SU-DHL-6 (cell line): Measurements from ENCODE around the gene PTPRG.

Source experiments
- H2AFZ ChIP-seq: fragments of 200-600 bp; sonication (generic); 2 replicates; pipeline ENCODE4 v1.6.1; 2014; ENCODE audit warnings: low read depth, mild to moderate bottlenecking, moderate library complexity, mixed read lengths, antibody characterized with exemption, low read length; ENCODE audit not compliant: severe bottlenecking
- H3F3A ChIP-seq: fragments of 200-600 bp; shearing (Covaris generic); 2 replicates; pipeline ENCODE4 v1.6.0; 2016; ENCODE audit warnings: antibody characterized with exemption, mild to moderate bottlenecking; ENCODE audit not compliant: insufficient read depth
- H3K27ac ChIP-seq: fragments of 200-600 bp; sonication (generic); 2 replicates; pipeline ENCODE4 v1.5.1; 2016; ENCODE audit warnings: low read depth, mild to moderate bottlenecking, low read length, moderate library complexity, mixed read lengths
- H3K27me3 ChIP-seq: fragments of 200-600 bp; sonication (generic), shearing (Covaris generic); 2 replicates; pipeline ENCODE4 v1.6.0; 2014; ENCODE audit warnings: mild to moderate bottlenecking, low read length
- H3K36me3 ChIP-seq: fragments of 200-600 bp; sonication (generic); 2 replicates; pipeline ENCODE4 v1.6.1; 2014; ENCODE audit warnings: mild to moderate bottlenecking, low read length, mixed read lengths
- H3K4me2 ChIP-seq: fragments of 300-600, 200-600 bp; shearing (Covaris generic), sonication (generic); 2 replicates; pipeline ENCODE4 v1.6.0; 2014; ENCODE audit warnings: low read length, low read depth, mild to moderate bottlenecking; ENCODE audit not compliant: poor library complexity, severe bottlenecking
- H3K4me3 ChIP-seq: fragments of 200-600 bp; sonication (generic); 2 replicates; pipeline ENCODE4 v1.5.1; 2014; ENCODE audit warnings: antibody characterized with exemption, low read length, mild to moderate bottlenecking, mixed read lengths; ENCODE audit not compliant: insufficient read depth, poor library complexity, severe bottlenecking
- H3K79me2 ChIP-seq: fragments of 200-600 bp; sonication (generic); 2 replicates; pipeline ENCODE4 v1.6.1; 2014; ENCODE audit warnings: mild to moderate bottlenecking, low read length, moderate library complexity; ENCODE audit not compliant: insufficient read depth
- H3K9ac ChIP-seq: fragments of 200-600 bp; sonication (generic); 2 replicates; pipeline ENCODE4 v1.7.0; 2014; ENCODE audit warnings: mild to moderate bottlenecking, low read length
- H3K9me2 ChIP-seq: fragments of 200-600 bp; sonication (generic); replicated peaks from 2 replicates; pipeline ENCODE4 v1.6.1; 2014; ENCODE audit warnings: low read length; ENCODE audit not compliant: insufficient read depth
- H3K9me3 ChIP-seq: fragments of 200-600 bp; sonication (generic); 2 replicates; pipeline ENCODE4 v1.6.1; 2014; ENCODE audit warnings: low read length, mixed read lengths; ENCODE audit not compliant: insufficient read depth
- H4K20me1 ChIP-seq: fragments of 200-600 bp; sonication (generic); 2 replicates; pipeline ENCODE4 v1.6.1; 2014; ENCODE audit warnings: low read depth, mild to moderate bottlenecking, antibody characterized with exemption, low read length, moderate library complexity, mixed read lengths
- CTCF ChIP-seq: fragments of 200-600 bp; sonication (generic); IDR thresholded peaks from one replicate; pipeline ENCODE4 v1.5.1; 2017; ENCODE audit warnings: antibody characterized with exemption, mild to moderate bottlenecking, low read length, moderate library complexity; ENCODE audit not compliant: insufficient read depth, poor library complexity, severe bottlenecking
- EZH2phosphoT487 ChIP-seq: fragments of 200-600 bp; sonication (generic), shearing (Covaris generic); conservative IDR thresholded peaks from 2 replicates; pipeline ENCODE4 v1.6.1; 2018; ENCODE audit warnings: mild to moderate bottlenecking, antibody characterized with exemption, low read length, moderate library complexity, mixed read lengths

Gene PTPRG

GRCh38 chr3:62114763-62115162 lies 553.4 kb downstream of the PTPRG start:
- no peaks in the 10 kb centered on the region for H3K9me2 ChIP-seq
- no peaks in the 10 kb centered on the region for H4K20me1 ChIP-seq
- no peak overlapping the region for H3K4me2 ChIP-seq
- no peak overlapping the region for H3K9ac ChIP-seq
- no peaks in the 10 kb centered on the region for H3K27me3 ChIP-seq
- TF ChIP-seq CTCF (no peak), EZH2phosphoT487 (no peak)
- no peak overlapping the region for H2AFZ ChIP-seq
- H3K79me2 ChIP-seq = no peaks in the 10 kb centered on the region
- no peak overlapping the region for H3K27ac ChIP-seq
- no peaks in the 10 kb centered on the region for H3K36me3 ChIP-seq
- no peak overlapping the region for H3K4me3 ChIP-seq
- H3K9me3 ChIP-seq = no peaks in the 10 kb centered on the region
- no peaks in the 10 kb centered on the region for H3F3A ChIP-seq

DNA sequence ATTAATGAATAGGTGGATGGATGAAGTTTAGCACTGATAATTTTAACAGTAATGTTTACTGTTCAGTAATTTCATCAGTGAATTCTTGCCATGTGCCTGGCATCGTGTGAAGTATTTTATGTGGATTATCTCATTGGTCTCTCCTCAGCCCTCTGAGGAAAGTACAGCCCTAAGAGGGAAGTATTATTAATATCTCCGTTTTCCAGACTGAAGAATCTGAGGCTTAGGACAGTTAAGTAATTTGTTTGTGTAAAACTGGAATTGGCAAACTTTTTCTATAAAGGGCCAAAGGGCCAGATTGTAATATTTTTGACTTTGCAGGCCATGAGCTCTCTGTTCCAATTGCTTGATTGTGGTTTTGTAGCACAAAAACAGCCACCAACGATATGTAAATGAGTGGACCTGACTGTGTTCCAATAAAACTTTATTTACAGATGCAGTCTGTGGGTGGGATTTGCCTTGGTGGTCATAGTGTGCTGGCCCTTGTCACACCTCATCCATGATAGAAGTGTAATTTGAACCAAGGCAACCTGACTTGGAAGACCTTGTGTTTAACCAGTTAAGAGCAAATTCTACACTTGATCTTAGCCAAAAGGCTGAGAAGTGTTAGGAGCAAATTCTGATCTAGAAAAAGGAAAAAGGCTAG lies 556.7 kb downstream of the PTPRG start:
- TF ChIP-seq EZH2phosphoT487 (no peak), CTCF (no peak)
- no peak overlapping the region for H3K4me3 ChIP-seq
- no peak overlapping the region for H3K4me2 ChIP-seq
- H3K9me3 ChIP-seq = no peaks in the 10 kb centered on the region
- H3F3A ChIP-seq = no peaks in the 10 kb centered on the region
- H3K27ac ChIP-seq = no peak overlapping the region
- no peaks in the 10 kb centered on the region for H3K79me2 ChIP-seq
- no peaks in the 10 kb centered on the region for H3K36me3 ChIP-seq
- no peaks in the 10 kb centered on the region for H3K9me2 ChIP-seq
- no peak overlapping the region for H3K9ac ChIP-seq
- H4K20me1 ChIP-seq = no peaks in the 10 kb centered on the region
- H2AFZ ChIP-seq = no peak overlapping the region
- H3K27me3 ChIP-seq = no peaks in the 10 kb centered on the region

- Histone ChIP-seq H3K4me2 (no peak overlapping the region), H3K9me2 (no peaks in the 10 kb centered on the region), H2AFZ (no peak overlapping the region), H3K9ac (no peak overlapping the region), H3K27ac (no peak overlapping the region), H3K27me3 (no peaks in the 10 kb centered on the region), H3K9me3 (no peaks in the 10 kb centered on the region), H3F3A (no peaks in the 10 kb centered on the region), H4K20me1 (no peaks in the 10 kb centered on the region), H3K79me2 (no peaks in the 10 kb centered on the region), H3K4me3 (no peak overlapping the region), H3K36me3 (no peaks in the 10 kb centered on the region)
- TF ChIP-seq EZH2phosphoT487 (no peak), CTCF (no peak)
Measured at GRCh38 chr3:62119139-62119538, 557.8 kb downstream of the PTPRG start.
